Measurements from ENCODE around the gene LIME1. TPM values are rescaled to one million over a fixed set of nuclear protein-coding genes. Genes with fewer than 3 reads are reported as not detected.

Gene LIME1, protein sequence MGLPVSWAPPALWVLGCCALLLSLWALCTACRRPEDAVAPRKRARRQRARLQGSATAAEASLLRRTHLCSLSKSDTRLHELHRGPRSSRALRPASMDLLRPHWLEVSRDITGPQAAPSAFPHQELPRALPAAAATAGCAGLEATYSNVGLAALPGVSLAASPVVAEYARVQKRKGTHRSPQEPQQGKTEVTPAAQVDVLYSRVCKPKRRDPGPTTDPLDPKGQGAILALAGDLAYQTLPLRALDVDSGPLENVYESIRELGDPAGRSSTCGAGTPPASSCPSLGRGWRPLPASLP
- 4.0 TPM for total RNA-seq (2013)
- 1 to 10 TPM in 1 of 3 donors, under 1 TPM in 2; 0.39 to 8.8 (median 0.62) TPM for polyA plus RNA-seq
- polyA minus RNA-seq = 2.2 and 4.1 TPM in 2 replicates
- 0 to 1.3 (median 0.74) reads per million in 11 experiments for total RNA-seq

DNA sequence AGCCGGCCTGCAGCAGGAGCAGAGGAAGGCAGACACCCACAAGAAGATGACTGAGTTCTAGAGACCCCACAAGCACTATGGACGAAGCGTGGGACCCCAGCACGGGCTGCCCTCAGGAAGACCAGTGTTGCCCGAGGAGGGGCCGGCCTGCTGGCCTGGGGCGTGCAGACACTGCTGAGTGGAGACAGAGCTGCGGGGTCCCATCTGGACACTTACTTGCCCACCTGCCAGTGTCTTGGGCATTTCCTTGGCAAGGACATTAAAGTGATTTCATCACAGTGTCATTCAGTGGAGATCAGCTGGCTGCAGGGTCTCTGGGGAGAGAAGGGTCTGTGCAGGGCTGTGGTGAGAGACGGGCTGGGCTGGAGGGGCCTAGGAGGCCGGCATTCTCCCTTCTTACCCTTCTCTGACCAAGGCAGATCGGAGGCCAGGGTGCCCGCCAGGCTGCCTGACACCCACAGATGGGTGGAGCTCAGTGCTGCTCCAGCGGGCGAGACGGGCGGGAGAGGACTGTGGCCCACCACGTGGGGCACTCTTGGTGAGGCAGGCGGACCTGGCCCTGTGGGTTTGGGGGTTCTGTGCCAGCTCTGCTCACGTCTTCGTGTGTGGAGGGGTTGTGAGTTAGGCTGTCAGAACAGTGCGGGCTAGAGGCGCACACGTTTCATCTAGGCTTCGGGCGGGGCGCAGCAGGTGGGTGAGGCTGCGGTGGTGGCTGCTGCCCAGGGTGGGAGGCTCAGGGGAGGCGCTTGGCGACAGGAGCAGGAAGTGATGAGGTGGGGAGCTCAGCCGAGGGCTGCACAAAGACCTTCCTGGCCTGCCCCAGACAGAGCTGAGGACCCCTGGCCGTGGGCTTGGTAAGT is at the start of gene LIME1:
TSS of gene LIME1 (plus strand) at position 806 of the 860 bp plus-strand sequence. CDS start 886 bp downstream, outside the sequence.
- H3K27ac ChIP-seq (ENCODE audit: low read depth in 1 of 2, low read length in 2 of 2) = no peak within 1 kb of the TSS
- Mint-ChIP-seq H3K4me1 (peaks cover 20% of the 10 kb centered on the region), H3K9me3 (peaks cover 0 to 4% (median 0%) of the 10 kb centered on the region in 7 donors), H3K36me3 (peaks cover 0 to 30% of the 10 kb centered on the region in 2 donors), H3K27me3 (ENCODE audit: low read depth in 3 of 3) (peaks cover 17 to 37% (median 25%) of the 10 kb centered on the region in 3 donors), H3K27ac (no peak within 1 kb of the TSS), H3K4me3 (peak within 1 kb of the TSS; percentile 34 to 63)
- peak within 1 kb of the TSS; percentile 91 for H3K4me2 ChIP-seq (replicated peaks; ENCODE audit: extremely low read depth, low read length, poor library complexity, severe bottlenecking)
- peaks cover 11% of the 10 kb centered on the region for H3K79me2 ChIP-seq (ENCODE audit: insufficient read depth, low read length)
- H3K4me3 ChIP-seq (replicated peaks in 1 of 3; ENCODE audit: low read depth in 2 of 3, low read length in 3 of 3) = no peak within 1 kb of the TSS
- H2AFZ ChIP-seq (ENCODE audit: insufficient read depth, low read depth, low read length, poor library complexity, severe bottlenecking) = no peak within 1 kb of the TSS
- intact Hi-C loops (cut with micrococcal nuclease) = loop anchor here (5.0 kb wide), 2 partner anchors 94 to 164 kb away; partner anchors contain the start of gene HELZ2 (in 1 of the 2)
- TF ChIP-seq, protein P1, sequence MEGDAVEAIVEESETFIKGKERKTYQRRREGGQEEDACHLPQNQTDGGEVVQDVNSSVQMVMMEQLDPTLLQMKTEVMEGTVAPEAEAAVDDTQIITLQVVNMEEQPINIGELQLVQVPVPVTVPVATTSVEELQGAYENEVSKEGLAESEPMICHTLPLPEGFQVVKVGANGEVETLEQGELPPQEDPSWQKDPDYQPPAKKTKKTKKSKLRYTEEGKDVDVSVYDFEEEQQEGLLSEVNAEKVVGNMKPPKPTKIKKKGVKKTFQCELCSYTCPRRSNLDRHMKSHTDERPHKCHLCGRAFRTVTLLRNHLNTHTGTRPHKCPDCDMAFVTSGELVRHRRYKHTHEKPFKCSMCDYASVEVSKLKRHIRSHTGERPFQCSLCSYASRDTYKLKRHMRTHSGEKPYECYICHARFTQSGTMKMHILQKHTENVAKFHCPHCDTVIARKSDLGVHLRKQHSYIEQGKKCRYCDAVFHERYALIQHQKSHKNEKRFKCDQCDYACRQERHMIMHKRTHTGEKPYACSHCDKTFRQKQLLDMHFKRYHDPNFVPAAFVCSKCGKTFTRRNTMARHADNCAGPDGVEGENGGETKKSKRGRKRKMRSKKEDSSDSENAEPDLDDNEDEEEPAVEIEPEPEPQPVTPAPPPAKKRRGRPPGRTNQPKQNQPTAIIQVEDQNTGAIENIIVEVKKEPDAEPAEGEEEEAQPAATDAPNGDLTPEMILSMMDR (IDR thresholded peaks at IDR 0.05) = no peak
- H3K36me3 ChIP-seq (replicated peaks in 1 of 2; ENCODE audit: control insufficient read depth in 1 of 2, insufficient read depth in 2 of 2, low read length in 2 of 2) = peaks cover 31 to 52% of the 10 kb centered on the region in 2 donors
- H3K4me1 ChIP-seq (ENCODE audit: control insufficient read depth in 1 of 2, insufficient read depth in 2 of 2, low read length in 2 of 2) = peaks cover 30 to 40% of the 10 kb centered on the region in 2 donors
- H3K27me3 ChIP-seq (ENCODE audit: control insufficient read depth in 2 of 2, insufficient read depth in 2 of 2, low read length in 2 of 2) = peaks cover 8 to 26% of the 10 kb centered on the region in 2 donors
- no peaks in the 10 kb centered on the region for H3K9me3 ChIP-seq (replicated peaks in 1 of 2; ENCODE audit: control insufficient read depth in 1 of 2, insufficient read depth in 1 of 2, low read length in 2 of 2)
- no peak for DNase-seq
- H4K20me1 ChIP-seq (ENCODE audit: insufficient read depth, low read length) = peaks cover 78% of the 10 kb centered on the region
- WGBS (ENCODE audit: insufficient coverage) = 48% methylated on average over 30 of the region's 31 CpGs
- H3K9ac ChIP-seq (ENCODE audit: insufficient read depth, low read length, poor library complexity, severe bottlenecking) = no peak within 1 kb of the TSS
